Natural killer cell (primary cell): Measurements from ENCODE around the gene BRMS1L. TPM values are rescaled to one million over a fixed set of nuclear protein-coding genes. Genes with fewer than 3 reads are reported as not detected.

Experiments used
- ATAC-seq, 3 donors: fragments of 150-1000 bp in 2 of 3; fragments of 200-7000 bp in 1 of 3; cut with Tn5 transposase; 1 replicate in 1 of 3; 2 replicates in 2 of 3; pipeline ENCODE4 v1.10.0; 2021; ENCODE audit warnings: mild to moderate bottlenecking in 2 of 3, moderate library complexity in 2 of 3
- DNase-seq, 2 donors: peaks; one replicate each; pipeline versions ENCODE4 v3.0.0 to v3.0.0-alpha.2; 2013 to 2021; ENCODE audit warnings: mixed read lengths in 1 of 2
- H3K27ac ChIP-seq: one replicate; pipeline ENCODE4 v1.5.1; 2013; ENCODE audit warnings: mild to moderate bottlenecking, low read length
- H3K27me3 ChIP-seq: one replicate; pipeline ENCODE4 v1.6.1; 2013; ENCODE audit warnings: low read length; ENCODE audit not compliant: control insufficient read depth, insufficient read depth
- H3K36me3 ChIP-seq: one replicate; pipeline ENCODE4 v1.6.1; 2013; ENCODE audit warnings: low read length; ENCODE audit not compliant: control insufficient read depth, insufficient read depth
- H3K4me1 ChIP-seq: one replicate; pipeline ENCODE4 v1.6.1; 2013; ENCODE audit warnings: low read length; ENCODE audit not compliant: control insufficient read depth, insufficient read depth
- H3K4me3 ChIP-seq: one replicate; pipeline ENCODE4 v1.5.1; 2013; ENCODE audit warnings: low read length
- H3K9me3 ChIP-seq: one replicate; pipeline ENCODE4 v1.6.1; 2013; ENCODE audit warnings: low read length; ENCODE audit not compliant: control insufficient read depth, insufficient read depth
- H3K27ac Mint-ChIP-seq, 2 donors: one replicate each; pipeline ENCODE4 v1.8.0; 2022; ENCODE audit warnings: mild to moderate bottlenecking in 2 of 2, mixed read lengths in 2 of 2, moderate library complexity in 1 of 2
- H3K27me3 Mint-ChIP-seq, 2 donors: one replicate each; pipeline ENCODE4 v1.8.0; 2022; ENCODE audit warnings: low read depth in 2 of 2, mixed read lengths in 2 of 2
- H3K36me3 Mint-ChIP-seq: one replicate; pipeline ENCODE4 v1.8.0; 2022; ENCODE audit warnings: mixed read lengths
- H3K4me1 Mint-ChIP-seq, 2 donors: one replicate each; pipeline ENCODE4 v1.8.0; 2022; ENCODE audit warnings: mixed read lengths in 2 of 2
- H3K4me3 Mint-ChIP-seq: one replicate; pipeline ENCODE4 v1.8.0; 2022; ENCODE audit warnings: mild to moderate bottlenecking, moderate library complexity, mixed read lengths
- H3K9me3 Mint-ChIP-seq, 2 donors: one replicate each; pipeline ENCODE4 v1.8.0; 2022; ENCODE audit warnings: mixed read lengths in 2 of 2
- CTCF ChIP-seq: fragments of 200-600 bp; IDR thresholded peaks from one replicate; pipeline ENCODE4 v1.8.0; 2022; ENCODE audit warnings: antibody characterized with exemption
- WGBS: methylation state at CpG from one replicate; pipeline ENCODE4 v1.1.7; 2013; ENCODE audit warnings: missing lambda C conversion rate; ENCODE audit not compliant: insufficient coverage; 5-methylcytosine and 5-hydroxymethylcytosine counted together
- intact Hi-C: fragments of 100-400 bp; cut with micrococcal nuclease; formaldehyde crosslinking; loops from one replicate; pipeline ENCODE4 v1.14.2; 2022
- total RNA-seq, 4 donors: library from RNA; stranded (reverse); fragments of 120-200 nt in 1 of 4; gene quantifications; one replicate each; pipeline versions ENCODE4 v1.2.3 to v1.2.4, GENCODE V29; 2013 to 2022

Gene BRMS1L
- total RNA-seq, 3 donors from 2014 or later (not counting 1 experiment from before 2014, with no cell fraction given) = 5.1 to 9.4 (median 6.3) TPM

- no peaks in the 10 kb centered on the region for H3K9me3 Mint-ChIP-seq
- peak in 1 of 3 donors; percentile 3 for ATAC-seq
These were observed 55.1 kb downstream of the BRMS1L start for GRCh38 chr14:35881280-35881679.

GRCh38 chr14:35883677-35884293 is 57.6 kb downstream of the BRMS1L start:
- DNase-seq (peak in 1 of 2 donors; percentile 44), ATAC-seq (no peak)
- intact Hi-C loops = loop anchor here (10.0 kb wide), 1 partner anchor 491 kb away; no protein-coding TSS in a partner anchor
- H3K27ac Mint-ChIP-seq = no peak overlapping the region
- Histone ChIP-seq H3K4me3 (no peak overlapping the region), H3K36me3 (no peaks in the 10 kb centered on the region), H3K27ac (no peak overlapping the region), H3K27me3 (no peaks in the 10 kb centered on the region), H3K4me1 (no peaks in the 10 kb centered on the region), H3K9me3 (no peaks in the 10 kb centered on the region)
- peaks cover 5 to 6% of the 10 kb centered on the region in 2 donors for H3K4me1 Mint-ChIP-seq
- H3K27me3 Mint-ChIP-seq = peaks cover 6 to 20% of the 10 kb centered on the region in 2 donors
- no peaks in the 10 kb centered on the region for H3K9me3 Mint-ChIP-seq
- no peak for TF ChIP-seq CTCF
- H3K36me3 Mint-ChIP-seq = peaks cover 5% of the 10 kb centered on the region
- 62% methylated on average over 7 of the region's 7 CpGs for WGBS
- no peak overlapping the region for H3K4me3 Mint-ChIP-seq

More at GRCh38 chr14:35881280-35881679, 55.1 kb downstream of the BRMS1L start:
- 97% methylated on average over 2 of the region's 2 CpGs for WGBS
- Histone ChIP-seq H3K4me3 (no peak overlapping the region), H3K4me1 (no peaks in the 10 kb centered on the region), H3K9me3 (no peaks in the 10 kb centered on the region), H3K27ac (no peak overlapping the region), H3K27me3 (no peaks in the 10 kb centered on the region), H3K36me3 (no peaks in the 10 kb centered on the region)
- Mint-ChIP-seq H3K27me3 (peaks cover 0 to 2% of the 10 kb centered on the region in 2 donors), H3K36me3 (no peaks in the 10 kb centered on the region), H3K4me1 (peaks cover 11 to 12% of the 10 kb centered on the region in 2 donors), H3K4me3 (no peak overlapping the region), H3K27ac (no peak overlapping the region)
- no peak for TF ChIP-seq CTCF
- DNase-seq = no peak
- intact Hi-C loops = loop anchor here (10.0 kb wide), 1 partner anchor 494 kb away; no protein-coding TSS in a partner anchor

GRCh38 chr14:35890308-35890707 is 64.2 kb downstream of the BRMS1L start:
- no peaks in the 10 kb centered on the region for H3K36me3 ChIP-seq
- Mint-ChIP-seq H3K36me3 (peaks cover 13% of the 10 kb centered on the region), H3K4me3 (no peak overlapping the region), H3K27ac (no peak overlapping the region), H3K27me3 (peaks cover 4 to 22% of the 10 kb centered on the region in 2 donors), H3K9me3 (peaks cover 4 to 10% of the 10 kb centered on the region in 2 donors), H3K4me1 (no peaks in the 10 kb centered on the region)
- H3K27me3 ChIP-seq = no peaks in the 10 kb centered on the region
- no peak overlapping the region for H3K27ac ChIP-seq
- intact Hi-C loops = no loop called here
- ATAC-seq (no peak), DNase-seq (no peak)
- no peaks in the 10 kb centered on the region for H3K4me1 ChIP-seq
- TF ChIP-seq CTCF = no peak
- H3K4me3 ChIP-seq = no peak overlapping the region
- no peaks in the 10 kb centered on the region for H3K9me3 ChIP-seq

GRCh38 chr14:35895256-35895655 is 69.1 kb downstream of the BRMS1L start:
- Histone ChIP-seq H3K4me1 (no peaks in the 10 kb centered on the region), H3K27me3 (no peaks in the 10 kb centered on the region), H3K9me3 (peaks cover 7% of the 10 kb centered on the region), H3K4me3 (no peak overlapping the region), H3K27ac (no peak overlapping the region), H3K36me3 (no peaks in the 10 kb centered on the region)
- no peaks in the 10 kb centered on the region for H3K4me1 Mint-ChIP-seq
- H3K4me3 Mint-ChIP-seq = no peak overlapping the region
- ATAC-seq (no peak), DNase-seq (no peak)
- no peak for TF ChIP-seq CTCF
- intact Hi-C loops = no loop called here
- peaks cover 0 to 5% of the 10 kb centered on the region in 2 donors for H3K27me3 Mint-ChIP-seq
- H3K9me3 Mint-ChIP-seq = peaks cover 5 to 13% of the 10 kb centered on the region in 2 donors
- peaks cover 20% of the 10 kb centered on the region for H3K36me3 Mint-ChIP-seq
- H3K27ac Mint-ChIP-seq = no peak overlapping the region
